Right lobe of liver (tissue), 6 donors: ENCODE results near the gene EID1. TPM values are rescaled to one million over a fixed set of nuclear protein-coding genes. Genes with fewer than 3 reads are reported as not detected.

Experiments
- ATAC-seq, 4 donors: fragments of 200-7000 bp; cut with Tn5 transposase; one replicate each; pipeline ENCODE4 v1.9.1; 2020; ENCODE audit warnings: mild to moderate bottlenecking in 4 of 4, moderate library complexity in 4 of 4
- DNase-seq, 3 donors: peaks; one replicate each; pipeline ENCODE4 v3.0.0-alpha.2; 2020
- H3K27ac ChIP-seq, 3 donors: fragments of 200-600 bp; one replicate each; pipeline ENCODE4 v1.8.0; 2022
- H3K27me3 ChIP-seq, 2 donors: fragments of 200-600 bp; one replicate each; pipeline ENCODE4 v1.8.0; 2022
- H3K36me3 ChIP-seq, 4 donors: fragments of 200-600 bp; sonication (generic) in 1 of 4; one replicate each; pipeline versions ENCODE4 v1.5.1 to v1.8.0; 2017 to 2022; ENCODE audit warnings: control low read depth in 1 of 4
- H3K4me1 ChIP-seq, 4 donors: fragments of 200-600 bp; sonication (generic) in 1 of 4; one replicate each; pipeline versions ENCODE4 v1.5.1 to v1.8.0; 2017 to 2022; ENCODE audit warnings: control low read depth in 1 of 4
- H3K4me3 ChIP-seq, 3 donors: fragments of 200-600 bp; one replicate each; pipeline ENCODE4 v1.8.0; 2022
- H3K9me3 ChIP-seq, 4 donors: fragments of 200-600 bp; sonication (generic) in 1 of 4; one replicate each; pipeline versions ENCODE4 v1.5.1 to v1.8.0; 2017 to 2022; ENCODE audit warnings: control low read depth in 1 of 4
- POLR2A ChIP-seq: fragments of 450-650 bp; IDR thresholded peaks from one replicate; pipeline ENCODE4 v1.6.1; 2017; ENCODE audit warnings: antibody characterized with exemption, mild to moderate bottlenecking
- WGBS: methylation state at CpG from one replicate; pipeline ENCODE4 v1.1.6; 2018; ENCODE audit warnings: low coverage, low lambda C conversion rate; ENCODE audit not compliant: insufficient coverage; ENCODE audit errors: missing lambda C conversion rate; 5-methylcytosine and 5-hydroxymethylcytosine counted together
- intact Hi-C, 2 donors: fragments of 100-400 bp; cut with DNase I; formaldehyde crosslinking; loops; one replicate each; pipeline versions ENCODE4 v1.11.2 to v1.14.1; 2022
- total RNA-seq, 6 experiments: library from RNA; depleted of rRNA in 2 of 6; stranded (reverse); fragments of >200 nt in 2 of 6; fragmentation: NEBNext Ultra II Directional in 3 of 6; extraction: Animal tissue kit (Norgen Biotek cat#: 25700) in 3 of 6; gene quantifications; one replicate each; pipeline versions ENCODE4 v1.1.0 to v1.2.4, GENCODE V29; 2016 to 2023
- TF ChIP-seq, protein P1 (sequence below), 4 donors: fragments of 200-600 bp in 3 of 4; fragments of 450-650 bp in 1 of 4; IDR thresholded peaks; one replicate each; pipeline versions ENCODE4 v1.5.1 to v1.8.0; 2016 to 2022; ENCODE audit warnings: antibody characterized with exemption in 4 of 4, mild to moderate bottlenecking in 2 of 4
- donor health status: DM: no; HTN: yes; CAD: no.
- donor health status: DM: no; HTN: no; CAD: no.
- donor health status: DM: no; HTN: no; CAD: no.
- donor health status: DM: no; HTN: yes; CAD: no.
- donor health status: DM: no; HTN: yes; CAD: no.

The EID1 gene
- total RNA-seq, 6 experiments from 2014 or later, result 33.6 to 69.3 (median 47.5) TPM

DNA sequence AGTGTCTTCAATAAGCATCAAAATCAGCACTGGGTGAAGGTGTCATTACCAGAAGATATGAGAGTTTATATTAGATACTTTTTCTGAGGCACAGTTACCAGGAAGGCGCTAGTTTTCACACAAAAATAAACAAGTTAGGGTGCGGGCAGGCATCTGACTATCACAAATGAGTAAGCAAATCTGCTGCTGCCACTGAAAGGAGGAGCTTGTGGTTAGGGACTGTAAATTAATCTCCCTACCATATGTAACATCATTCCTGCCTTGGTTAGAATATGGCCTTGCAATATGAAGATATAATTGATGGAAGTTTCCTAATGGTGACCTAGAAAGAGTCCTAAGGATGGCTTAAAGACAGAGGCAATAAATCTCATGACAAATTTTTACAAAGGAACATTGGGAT lies 19.5 kb upstream of the EID1 start:
- intact Hi-C loops, result no loop called here
- DNase-seq (no peak), ATAC-seq (no peak)
- WGBS, result 53% methylated on average over 2 of the region's 2 CpGs
- peaks cover 0 to 9% (median 2%) of the 10 kb centered on the region in 4 donors for H3K4me1 ChIP-seq
- H3K36me3 ChIP-seq, result no peaks in the 10 kb centered on the region
- no peak overlapping the region for H3K27ac ChIP-seq
- no peaks in the 10 kb centered on the region for H3K9me3 ChIP-seq
- no peak overlapping the region for H3K4me3 ChIP-seq
- H3K27me3 ChIP-seq, result no peaks in the 10 kb centered on the region
- TF ChIP-seq, protein P1, sequence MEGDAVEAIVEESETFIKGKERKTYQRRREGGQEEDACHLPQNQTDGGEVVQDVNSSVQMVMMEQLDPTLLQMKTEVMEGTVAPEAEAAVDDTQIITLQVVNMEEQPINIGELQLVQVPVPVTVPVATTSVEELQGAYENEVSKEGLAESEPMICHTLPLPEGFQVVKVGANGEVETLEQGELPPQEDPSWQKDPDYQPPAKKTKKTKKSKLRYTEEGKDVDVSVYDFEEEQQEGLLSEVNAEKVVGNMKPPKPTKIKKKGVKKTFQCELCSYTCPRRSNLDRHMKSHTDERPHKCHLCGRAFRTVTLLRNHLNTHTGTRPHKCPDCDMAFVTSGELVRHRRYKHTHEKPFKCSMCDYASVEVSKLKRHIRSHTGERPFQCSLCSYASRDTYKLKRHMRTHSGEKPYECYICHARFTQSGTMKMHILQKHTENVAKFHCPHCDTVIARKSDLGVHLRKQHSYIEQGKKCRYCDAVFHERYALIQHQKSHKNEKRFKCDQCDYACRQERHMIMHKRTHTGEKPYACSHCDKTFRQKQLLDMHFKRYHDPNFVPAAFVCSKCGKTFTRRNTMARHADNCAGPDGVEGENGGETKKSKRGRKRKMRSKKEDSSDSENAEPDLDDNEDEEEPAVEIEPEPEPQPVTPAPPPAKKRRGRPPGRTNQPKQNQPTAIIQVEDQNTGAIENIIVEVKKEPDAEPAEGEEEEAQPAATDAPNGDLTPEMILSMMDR (IDR thresholded peaks at IDR 0.05), result no peak

DNA sequence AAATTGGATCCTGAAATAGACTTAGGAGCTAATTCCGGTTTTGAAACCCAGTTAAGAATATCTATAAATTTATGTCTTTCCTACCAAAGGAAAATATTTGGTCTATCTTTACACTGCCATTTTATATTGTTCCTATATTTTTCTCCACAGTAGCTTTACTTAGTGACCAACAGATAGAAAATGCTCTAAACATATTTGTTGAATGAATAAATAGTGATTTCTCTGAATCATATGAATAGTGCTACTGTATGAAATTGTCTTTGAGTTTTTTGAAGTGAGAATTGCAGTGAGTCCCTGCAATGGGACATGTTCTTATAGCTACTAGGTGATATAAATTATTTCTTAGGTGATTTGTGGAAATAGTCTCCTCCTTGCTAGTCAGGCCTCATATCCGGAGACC lies 18.5 kb upstream of the EID1 start:
- H3K9me3 ChIP-seq, result no peaks in the 10 kb centered on the region
- H3K27me3 ChIP-seq, result no peaks in the 10 kb centered on the region
- H3K4me1 ChIP-seq, result peaks cover 0 to 9% (median 2%) of the 10 kb centered on the region in 4 donors
- WGBS, result 76% methylated on average over 2 of the region's 2 CpGs
- ATAC-seq, result no peak
- H3K4me3 ChIP-seq, result no peak overlapping the region
- H3K27ac ChIP-seq, result no peak overlapping the region
- intact Hi-C loops, result no loop called here
- no peak for DNase-seq
- no peaks in the 10 kb centered on the region for H3K36me3 ChIP-seq
- TF ChIP-seq, protein P1 (IDR thresholded peaks at IDR 0.05), result no peak
- TF ChIP-seq POLR2A, result no peak

DNA sequence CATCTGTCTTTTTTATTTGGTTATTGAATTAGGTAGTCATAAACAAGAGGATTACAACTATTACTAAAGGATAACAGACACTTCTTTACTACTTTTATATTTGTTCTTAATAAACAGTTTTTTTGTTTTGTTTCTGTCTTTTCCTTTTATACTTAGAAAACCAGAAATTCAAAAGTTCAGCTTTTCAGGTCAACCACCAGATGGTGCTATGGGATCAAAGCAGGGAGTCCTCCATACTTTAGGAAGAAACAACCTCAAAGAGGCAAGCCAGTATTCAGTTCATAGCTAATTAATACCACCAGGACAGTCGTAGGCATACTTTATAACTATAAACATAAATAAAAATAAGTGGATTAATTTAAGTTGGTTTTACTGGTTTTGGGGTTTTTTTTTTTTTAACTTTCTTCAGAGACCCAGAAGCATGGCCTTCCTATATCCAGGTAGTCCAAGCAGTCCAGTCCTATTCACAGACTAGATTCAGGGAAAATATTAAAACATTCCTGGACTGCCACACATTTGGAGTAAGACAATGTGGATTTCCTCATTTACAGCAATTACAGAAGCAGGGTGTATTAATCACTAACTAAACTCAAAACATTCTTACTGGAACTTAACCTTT lies 16.0 kb upstream of the EID1 start:
- TF ChIP-seq, protein P1 (IDR thresholded peaks at IDR 0.05), result peak; percentile 85 to 90 (median 86)
- TF ChIP-seq POLR2A, result no peak
- Histone ChIP-seq H3K36me3 (no peaks in the 10 kb centered on the region), H3K4me1 (no peaks in the 10 kb centered on the region), H3K9me3 (no peaks in the 10 kb centered on the region), H3K27me3 (no peaks in the 10 kb centered on the region), H3K4me3 (no peak overlapping the region), H3K27ac (no peak overlapping the region)
- 0% methylated on average over 1 of the region's 1 CpG for WGBS
- ATAC-seq, result peak; percentile 74 to 90 (median 78)
- DNase-seq, result no peak
- intact Hi-C loops, result no loop called here

DNA sequence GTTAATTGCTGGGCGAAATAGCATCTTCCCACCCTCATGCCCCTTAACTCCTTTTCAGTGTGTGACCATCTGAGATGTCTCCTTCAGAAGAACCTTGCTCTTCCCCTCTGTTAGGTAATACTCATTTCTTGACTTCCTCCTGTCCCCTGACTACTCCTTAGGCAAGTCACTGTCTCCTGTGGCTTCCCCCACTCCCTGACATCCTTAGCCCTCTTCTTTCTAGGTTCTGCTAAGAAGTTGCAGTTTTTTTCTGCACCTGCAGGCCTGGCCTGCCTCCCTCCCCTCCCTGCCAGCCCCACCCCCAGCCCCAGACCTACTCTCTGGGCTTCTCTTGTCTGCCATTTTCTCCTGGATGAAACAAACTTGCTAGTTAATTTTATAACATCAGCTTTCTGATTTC lies 15.2 kb upstream of the EID1 start:
- Histone ChIP-seq H3K4me3 (no peak overlapping the region), H3K9me3 (no peaks in the 10 kb centered on the region), H3K27me3 (no peaks in the 10 kb centered on the region), H3K36me3 (no peaks in the 10 kb centered on the region), H3K4me1 (no peaks in the 10 kb centered on the region), H3K27ac (no peak overlapping the region)
- no peak for ATAC-seq
- DNase-seq, result no peak
- 88% methylated on average over 1 of the region's 1 CpG for WGBS
- TF ChIP-seq POLR2A, result no peak
- TF ChIP-seq, protein P1 (IDR thresholded peaks at IDR 0.05), result no peak
- intact Hi-C loops, result no loop called here
